ENCODE measurements around the gene VRK1. TPM values are rescaled to one million over a fixed set of nuclear protein-coding genes. Genes with fewer than 3 reads are reported as not detected.

Gene VRK1
- total and polyA plus RNA-seq, 9 donors = 11.1 to 18.4 (median 12.3) TPM

GRCh38 chr14:96783043-96783914 lies 13.9 kb upstream of the VRK1 start:
- no peak for DNase-seq
- 56% methylated on average over 3 of the region's 10 CpGs for WGBS (ENCODE audit: insufficient coverage)
- Histone ChIP-seq H3K27ac (ENCODE audit: low read length) (no peak overlapping the region), H3K27me3 (ENCODE audit: control insufficient read depth, insufficient read depth, low read length) (peaks cover 3% of the 10 kb centered on the region), H3K36me3 (ENCODE audit: control insufficient read depth, insufficient read depth, low read length) (no peaks in the 10 kb centered on the region), H3K4me3 (ENCODE audit: low read length) (no peak overlapping the region), H3K9me3 (replicated peaks; ENCODE audit: control insufficient read depth, low read depth, low read length) (no peaks in the 10 kb centered on the region), H3K4me1 (ENCODE audit: control insufficient read depth, insufficient read depth, low read length) (no peaks in the 10 kb centered on the region)

GRCh38 chr14:96783915-96784224 lies 13.3 kb upstream of the VRK1 start:
- H3K36me3 ChIP-seq (ENCODE audit: control insufficient read depth, insufficient read depth, low read length) = no peaks in the 10 kb centered on the region
- peak; percentile 12 for DNase-seq
- H3K27me3 ChIP-seq (ENCODE audit: control insufficient read depth, insufficient read depth, low read length) = peaks cover 3% of the 10 kb centered on the region
- no peak overlapping the region for H3K27ac ChIP-seq (ENCODE audit: low read length)
- no peaks in the 10 kb centered on the region for H3K4me1 ChIP-seq (ENCODE audit: control insufficient read depth, insufficient read depth, low read length)
- H3K4me3 ChIP-seq (ENCODE audit: low read length) = no peak overlapping the region
- H3K9me3 ChIP-seq (replicated peaks; ENCODE audit: control insufficient read depth, low read depth, low read length) = no peaks in the 10 kb centered on the region
- WGBS (ENCODE audit: insufficient coverage) = 67% methylated on average over 4 of the region's 4 CpGs

- Histone ChIP-seq H3K36me3 (ENCODE audit: control insufficient read depth, insufficient read depth, low read length) (no peaks in the 10 kb centered on the region), H3K9me3 (replicated peaks; ENCODE audit: control insufficient read depth, low read depth, low read length) (no peaks in the 10 kb centered on the region), H3K4me3 (ENCODE audit: low read length) (no peak overlapping the region), H3K4me1 (ENCODE audit: control insufficient read depth, insufficient read depth, low read length) (no peaks in the 10 kb centered on the region), H3K27ac (ENCODE audit: low read length) (no peak overlapping the region), H3K27me3 (ENCODE audit: control insufficient read depth, insufficient read depth, low read length) (peaks cover 2% of the 10 kb centered on the region)
- DNase-seq = no peak
- WGBS (ENCODE audit: insufficient coverage) = no CpG with 5 or more reads among the region's 3 CpGs
These were observed 7.0 kb upstream of the VRK1 start for GRCh38 chr14:96790186-96790585.

- no CpG with 5 or more reads among the region's 1 CpG for WGBS (ENCODE audit: insufficient coverage)
- DNase-seq = no peak
- Histone ChIP-seq H3K9me3 (replicated peaks; ENCODE audit: control insufficient read depth, low read depth, low read length) (no peaks in the 10 kb centered on the region), H3K27me3 (ENCODE audit: control insufficient read depth, insufficient read depth, low read length) (peaks cover 2% of the 10 kb centered on the region), H3K4me3 (ENCODE audit: low read length) (no peak overlapping the region), H3K4me1 (ENCODE audit: control insufficient read depth, insufficient read depth, low read length) (no peaks in the 10 kb centered on the region), H3K27ac (ENCODE audit: low read length) (no peak overlapping the region), H3K36me3 (ENCODE audit: control insufficient read depth, insufficient read depth, low read length) (no peaks in the 10 kb centered on the region)
These were observed 6.5 kb upstream of the VRK1 start for GRCh38 chr14:96790706-96791105.

GRCh38 chr14:96792003-96792402 lies 5.2 kb upstream of the VRK1 start:
- no CpG with 5 or more reads among the region's 5 CpGs for WGBS (ENCODE audit: insufficient coverage)
- H3K4me1 ChIP-seq (ENCODE audit: control insufficient read depth, insufficient read depth, low read length) = no peaks in the 10 kb centered on the region
- peaks cover 2% of the 10 kb centered on the region for H3K27me3 ChIP-seq (ENCODE audit: control insufficient read depth, insufficient read depth, low read length)
- H3K4me3 ChIP-seq (ENCODE audit: low read length) = no peak overlapping the region
- no peak overlapping the region for H3K27ac ChIP-seq (ENCODE audit: low read length)
- H3K36me3 ChIP-seq (ENCODE audit: control insufficient read depth, insufficient read depth, low read length) = no peaks in the 10 kb centered on the region
- no peak for DNase-seq
- H3K9me3 ChIP-seq (replicated peaks; ENCODE audit: control insufficient read depth, low read depth, low read length) = no peaks in the 10 kb centered on the region

- H3K27ac ChIP-seq (ENCODE audit: low read length) = no peak overlapping the region
- no peaks in the 10 kb centered on the region for H3K36me3 ChIP-seq (ENCODE audit: control insufficient read depth, insufficient read depth, low read length)
These were observed 4.6 kb upstream of the VRK1 start for GRCh38 chr14:96792591-96792990.

GRCh38 chr14:96793547-96793946 lies 3.6 kb upstream of the VRK1 start:
- Histone ChIP-seq H3K9me3 (replicated peaks; ENCODE audit: control insufficient read depth, low read depth, low read length) (no peaks in the 10 kb centered on the region), H3K27me3 (ENCODE audit: control insufficient read depth, insufficient read depth, low read length) (peaks cover 2% of the 10 kb centered on the region), H3K36me3 (ENCODE audit: control insufficient read depth, insufficient read depth, low read length) (no peaks in the 10 kb centered on the region), H3K27ac (ENCODE audit: low read length) (no peak overlapping the region), H3K4me3 (ENCODE audit: low read length) (no peak overlapping the region), H3K4me1 (ENCODE audit: control insufficient read depth, insufficient read depth, low read length) (peaks cover 4% of the 10 kb centered on the region)
- WGBS (ENCODE audit: insufficient coverage) = no CpG with 5 or more reads among the region's 6 CpGs
- no peak for DNase-seq

More at GRCh38 chr14:96792591-96792990, 4.6 kb upstream of the VRK1 start:
- Histone ChIP-seq H3K27me3 (ENCODE audit: control insufficient read depth, insufficient read depth, low read length) (peaks cover 2% of the 10 kb centered on the region), H3K9me3 (replicated peaks; ENCODE audit: control insufficient read depth, low read depth, low read length) (no peaks in the 10 kb centered on the region), H3K4me1 (ENCODE audit: control insufficient read depth, insufficient read depth, low read length) (no peaks in the 10 kb centered on the region), H3K4me3 (ENCODE audit: low read length) (no peak overlapping the region)
- WGBS (ENCODE audit: insufficient coverage) = 45% methylated on average over 2 of the region's 7 CpGs
- no peak for DNase-seq

GRCh38 chr14:96795109-96795828 lies 1.9 kb upstream of the VRK1 start:
- H3K4me1 ChIP-seq (ENCODE audit: control insufficient read depth, insufficient read depth, low read length) = peaks cover 4% of the 10 kb centered on the region
- H3K27me3 ChIP-seq (ENCODE audit: control insufficient read depth, insufficient read depth, low read length) = peaks cover 2% of the 10 kb centered on the region
- no peak overlapping the region for H3K4me3 ChIP-seq (ENCODE audit: low read length)
- DNase-seq = no peak
- H3K9me3 ChIP-seq (replicated peaks; ENCODE audit: control insufficient read depth, low read depth, low read length) = no peaks in the 10 kb centered on the region
- H3K36me3 ChIP-seq (ENCODE audit: control insufficient read depth, insufficient read depth, low read length) = no peaks in the 10 kb centered on the region
- no peak overlapping the region for H3K27ac ChIP-seq (ENCODE audit: low read length)
- WGBS (ENCODE audit: insufficient coverage) = 66% methylated on average over 8 of the region's 9 CpGs

- peaks cover 4% of the 10 kb centered on the region for H3K4me1 ChIP-seq (ENCODE audit: control insufficient read depth, insufficient read depth, low read length)
- peak; percentile 21 for DNase-seq
- no peaks in the 10 kb centered on the region for H3K9me3 ChIP-seq (replicated peaks; ENCODE audit: control insufficient read depth, low read depth, low read length)
- H3K36me3 ChIP-seq (ENCODE audit: control insufficient read depth, insufficient read depth, low read length) = no peaks in the 10 kb centered on the region
- H3K27me3 ChIP-seq (ENCODE audit: control insufficient read depth, insufficient read depth, low read length) = no peaks in the 10 kb centered on the region
- H3K27ac ChIP-seq (ENCODE audit: low read length) = no peak overlapping the region
- WGBS (ENCODE audit: insufficient coverage) = under 1% methylated on average over 54 of the region's 59 CpGs
- peak overlapping the region; percentile 74 for H3K4me3 ChIP-seq (ENCODE audit: low read length)
These were observed 584 bp downstream of the VRK1 start for GRCh38 chr14:96797582-96798349.

GRCh38 chr14:96798956-96799355 lies 1.8 kb downstream of the VRK1 start:
- H3K27ac ChIP-seq (ENCODE audit: low read length) = no peak overlapping the region
- H3K4me3 ChIP-seq (ENCODE audit: low read length) = no peak overlapping the region
- H3K27me3 ChIP-seq (ENCODE audit: control insufficient read depth, insufficient read depth, low read length) = no peaks in the 10 kb centered on the region
- WGBS (ENCODE audit: insufficient coverage) = no CpG with 5 or more reads among the region's 1 CpG
- DNase-seq = no peak
- no peaks in the 10 kb centered on the region for H3K9me3 ChIP-seq (replicated peaks; ENCODE audit: control insufficient read depth, low read depth, low read length)
- no peaks in the 10 kb centered on the region for H3K36me3 ChIP-seq (ENCODE audit: control insufficient read depth, insufficient read depth, low read length)
- H3K4me1 ChIP-seq (ENCODE audit: control insufficient read depth, insufficient read depth, low read length) = peaks cover 4% of the 10 kb centered on the region

Measured in muscle of leg (tissue), 11 donors.